CD4-positive, alpha-beta T cell treated with Interleukin-10 for 1 hour (primary cell): ENCODE measurements around the gene SIL1.
"Not testable (repeated sequence)": the region's sequence is repeated elsewhere in the genome, so short reads cannot be mapped to it uniquely, and the experiment has no call there.

ENCODE experiments used
- DNase-seq: peaks from one replicate; pipeline ENCODE4 v3.0.0-alpha.2; 2020

Gene SIL1

GRCh38 chr5:139171779-139172404 is 26.3 kb downstream of the SIL1 start:
- DNase-seq: no peak

GRCh38 chr5:139167952-139168720 is 30.0 kb downstream of the SIL1 start:
- no peak for DNase-seq

GRCh38 chr5:139167533-139167932 is 30.6 kb downstream of the SIL1 start:
- no peak for DNase-seq

GRCh38 chr5:139167063-139167462 is 31.1 kb downstream of the SIL1 start:
- DNase-seq: no peak

GRCh38 chr5:139164897-139165296 is 33.3 kb downstream of the SIL1 start:
- DNase-seq: not testable (repeated sequence)

- no peak for DNase-seq
Observed at GRCh38 chr5:139164020-139164419, 34.1 kb downstream of the SIL1 start.

GRCh38 chr5:139162448-139162847 is 35.7 kb downstream of the SIL1 start:
- no peak for DNase-seq

GRCh38 chr5:139158791-139159190 is 39.4 kb downstream of the SIL1 start:
- no peak for DNase-seq

- no peak for DNase-seq
Observed at GRCh38 chr5:139157556-139157955, 40.6 kb downstream of the SIL1 start.

- no peak for DNase-seq
Observed at GRCh38 chr5:139156814-139157213, 41.4 kb downstream of the SIL1 start.

- DNase-seq: no peak
Observed at GRCh38 chr5:139155333-139155732, 42.8 kb downstream of the SIL1 start.

- no peak for DNase-seq
Observed at GRCh38 chr5:139151902-139152301, 46.3 kb downstream of the SIL1 start.

GRCh38 chr5:139150367-139150999 is 47.7 kb downstream of the SIL1 start:
- no peak for DNase-seq

GRCh38 chr5:139149477-139150199 is 48.5 kb downstream of the SIL1 start:
- no peak for DNase-seq

- no peak for DNase-seq
Observed at GRCh38 chr5:139148986-139149385, 49.2 kb downstream of the SIL1 start.

GRCh38 chr5:139148306-139148705 is 49.9 kb downstream of the SIL1 start:
- no peak for DNase-seq

GRCh38 chr5:139147483-139148087 is 50.6 kb downstream of the SIL1 start:
- no peak for DNase-seq

- no peak for DNase-seq
Observed at GRCh38 chr5:139146809-139147482, 51.2 kb downstream of the SIL1 start.

- DNase-seq: no peak
Observed at GRCh38 chr5:139141446-139142204, 56.5 kb downstream of the SIL1 start.

GRCh38 chr5:139140591-139141071 is 57.5 kb downstream of the SIL1 start:
- no peak for DNase-seq

- DNase-seq: no peak
Observed at GRCh38 chr5:139138809-139139208, 59.4 kb downstream of the SIL1 start.
